ENCODE measurements around the gene ETV2. TPM values are rescaled to one million over a fixed set of nuclear protein-coding genes. Genes with fewer than 3 reads are reported as not detected.

Gene ETV2
- total RNA-seq, 1 donor from 2014 or later, result 0.68 TPM

GRCh38 chr19:35622750-35623149, 18.8 kb upstream of the ETV2 start:
- ATAC-seq (no peak), DNase-seq (ENCODE audit: missing footprints) (peak; percentile 27)
- intact Hi-C loops (cut with DNase I), result no loop called here

DNA sequence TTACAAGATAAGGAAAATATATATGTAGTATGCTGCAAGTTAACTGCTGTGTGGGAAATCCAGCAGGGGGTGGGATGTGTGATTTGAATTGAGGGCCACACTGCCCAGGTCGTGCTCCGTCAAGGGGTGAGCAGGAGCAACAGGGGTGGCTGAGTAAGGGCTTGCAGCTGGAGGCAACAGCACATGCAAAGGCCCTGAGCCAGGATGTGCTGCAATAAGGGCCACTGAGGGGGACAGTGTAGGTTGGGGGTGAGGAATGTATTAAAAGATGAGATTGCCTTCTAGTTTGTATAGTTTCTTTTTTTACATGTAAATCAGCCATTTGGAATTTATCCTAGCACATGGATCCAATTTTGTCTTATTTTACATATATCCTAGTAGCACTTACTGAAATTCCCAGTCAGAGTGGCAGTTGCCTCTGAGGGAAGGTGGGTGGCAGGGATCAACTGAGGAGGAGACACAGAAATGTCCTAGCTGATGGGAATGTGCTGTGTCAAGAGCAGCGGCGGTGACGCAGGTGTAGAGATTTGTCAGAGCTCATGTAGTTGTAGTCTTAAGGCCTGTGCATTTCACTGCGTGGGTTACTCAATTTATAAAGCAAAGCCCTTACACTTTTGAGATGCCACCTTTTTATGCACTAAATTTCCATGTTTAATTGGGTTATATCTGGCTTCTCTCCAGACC, 18.1 kb upstream of the ETV2 start:
- ATAC-seq (no peak), DNase-seq (ENCODE audit: missing footprints) (no peak)
- intact Hi-C loops (cut with DNase I), result no loop called here

- intact Hi-C loops (cut with DNase I), result loop anchor here (5.0 kb wide), 1 partner anchor 81 kb away; the partner anchor contains the start of gene TMEM147
- ATAC-seq, result no peak
- no peak for DNase-seq (ENCODE audit: missing footprints)
These were observed 13.3 kb upstream of the ETV2 start for GRCh38 chr19:35628264-35628564.

DNA sequence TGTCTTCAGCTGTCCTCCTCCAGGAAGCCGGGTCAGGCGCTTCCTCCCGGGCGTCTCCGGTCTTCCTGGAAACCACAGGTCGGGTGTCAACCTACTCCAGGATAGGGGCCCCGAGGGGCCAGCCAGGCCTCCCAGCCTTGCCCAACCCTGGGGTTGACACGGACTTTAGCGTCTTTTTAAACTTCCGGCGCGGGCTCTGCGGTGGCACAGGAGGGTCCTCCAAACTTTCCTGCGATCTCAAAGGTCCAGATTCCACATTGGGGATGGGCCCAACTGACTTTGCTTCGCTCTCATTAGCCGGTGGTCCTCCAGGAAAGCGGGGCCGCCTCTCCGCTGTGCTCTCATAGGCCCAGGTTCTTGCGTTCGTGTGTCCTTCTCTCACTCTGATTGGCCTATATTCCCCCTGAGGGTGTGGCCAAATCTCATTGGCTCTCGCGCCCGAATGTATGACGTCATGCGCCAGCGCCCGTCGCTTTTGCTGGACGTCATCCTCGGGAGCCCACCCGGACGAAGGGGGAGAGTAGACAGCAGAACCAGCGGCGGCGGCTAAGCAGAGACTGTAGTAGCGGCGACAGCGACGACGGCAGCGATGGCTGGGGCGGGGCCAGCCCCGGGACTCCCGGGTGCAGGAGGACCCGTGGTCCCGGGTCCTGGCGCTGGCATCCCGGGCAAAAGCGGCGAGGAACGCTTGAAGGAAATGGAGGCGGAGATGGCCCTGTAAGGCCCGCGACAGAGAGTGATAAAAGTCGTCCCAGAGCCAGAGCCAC, 12.8 kb upstream of the ETV2 start, which contains the start of gene RBM42:
Gene RBM42, plus strand, starts transcription at position 472 of the 767 bp plus-strand sequence. Its CDS starts 118 bp downstream, at position 590.
- DNase-seq (ENCODE audit: missing footprints), result peak; percentile 97
- ATAC-seq, result peak; percentile 100
- intact Hi-C loops (cut with DNase I), result loop anchor here (5.0 kb wide), 1 partner anchor 81 kb away; the partner anchor contains the start of gene TMEM147

- intact Hi-C loops (cut with DNase I), result loop anchor here (5.0 kb wide), 1 partner anchor 82 kb away; the partner anchor contains the start of gene TMEM147
- ATAC-seq (no peak), DNase-seq (ENCODE audit: missing footprints) (no peak)
These were observed 12.3 kb upstream of the ETV2 start for GRCh38 chr19:35629332-35629633.

DNA sequence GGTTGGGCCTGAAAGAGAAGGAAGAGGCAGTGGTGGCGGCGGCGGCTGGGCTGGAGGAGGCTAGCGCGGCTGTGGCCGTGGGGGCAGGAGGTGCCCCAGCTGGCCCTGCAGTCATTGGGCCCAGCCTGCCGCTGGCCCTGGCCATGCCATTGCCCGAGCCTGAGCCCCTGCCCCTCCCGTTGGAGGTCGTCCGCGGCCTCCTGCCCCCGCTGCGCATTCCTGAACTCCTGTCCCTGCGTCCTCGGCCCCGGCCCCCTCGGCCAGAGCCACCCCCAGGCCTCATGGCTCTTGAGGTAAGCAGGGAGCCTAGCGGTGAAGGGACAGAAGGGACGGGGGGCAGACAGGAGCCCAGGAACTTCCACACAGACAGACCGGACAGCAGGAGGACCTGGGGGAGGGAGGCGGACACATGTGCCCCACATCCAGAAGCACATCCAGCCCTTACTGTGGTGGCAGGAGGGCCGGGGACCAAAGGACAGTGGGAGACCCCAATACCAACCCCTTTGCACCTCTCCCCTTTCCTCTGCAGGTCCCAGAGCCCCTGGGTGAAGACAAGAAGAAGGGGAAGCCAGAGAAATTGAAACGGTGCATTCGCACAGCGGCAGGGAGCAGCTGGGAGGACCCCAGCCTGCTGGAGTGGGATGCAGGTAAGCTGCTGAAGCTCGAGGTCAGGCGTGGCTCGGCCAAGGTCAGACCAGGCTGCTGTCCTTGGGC, 7.7 kb upstream of the ETV2 start:
- ATAC-seq (no peak), DNase-seq (ENCODE audit: missing footprints) (peak; percentile 59)
- intact Hi-C loops (cut with DNase I), result no loop called here

GRCh38 chr19:35636651-35637050, 4.9 kb upstream of the ETV2 start:
- ATAC-seq (no peak), DNase-seq (ENCODE audit: missing footprints) (peak; percentile 34)
- intact Hi-C loops (cut with DNase I), result no loop called here

- DNase-seq (ENCODE audit: missing footprints) (peak; percentile 35), ATAC-seq (no peak)
- intact Hi-C loops (cut with DNase I), result no loop called here
These were observed 4.4 kb upstream of the ETV2 start for GRCh38 chr19:35637165-35637564.

- ATAC-seq, result no peak
- intact Hi-C loops (cut with DNase I), result no loop called here
- DNase-seq (ENCODE audit: missing footprints), result peak; percentile 34
These were observed 2.3 kb upstream of the ETV2 start for GRCh38 chr19:35639321-35639639.

GRCh38 chr19:35639863-35640262, 1.7 kb upstream of the ETV2 start:
- DNase-seq (ENCODE audit: missing footprints) (peak; percentile 33), ATAC-seq (no peak)
- intact Hi-C loops (cut with DNase I), result no loop called here

DNA sequence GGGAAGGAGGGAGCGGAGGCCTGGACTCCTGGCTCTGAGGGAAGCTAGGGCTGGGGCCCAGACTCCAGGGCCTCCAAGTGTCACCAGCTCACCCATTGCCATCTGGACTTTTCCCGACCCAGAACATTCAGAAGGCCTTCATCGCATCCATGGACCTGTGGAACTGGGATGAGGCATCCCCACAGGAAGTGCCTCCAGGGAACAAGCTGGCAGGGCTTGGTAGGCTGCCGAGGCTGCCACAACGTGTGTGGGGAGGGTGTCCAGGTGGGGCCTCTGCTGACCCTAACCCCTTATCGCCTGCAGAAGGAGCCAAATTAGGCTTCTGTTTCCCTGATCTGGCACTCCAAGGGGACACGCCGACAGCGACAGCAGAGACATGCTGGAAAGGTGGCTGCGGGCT, 767 bp downstream of the ETV2 start:
- ATAC-seq (no peak), DNase-seq (ENCODE audit: missing footprints) (peak; percentile 23)
- intact Hi-C loops (cut with DNase I), result no loop called here

DNA sequence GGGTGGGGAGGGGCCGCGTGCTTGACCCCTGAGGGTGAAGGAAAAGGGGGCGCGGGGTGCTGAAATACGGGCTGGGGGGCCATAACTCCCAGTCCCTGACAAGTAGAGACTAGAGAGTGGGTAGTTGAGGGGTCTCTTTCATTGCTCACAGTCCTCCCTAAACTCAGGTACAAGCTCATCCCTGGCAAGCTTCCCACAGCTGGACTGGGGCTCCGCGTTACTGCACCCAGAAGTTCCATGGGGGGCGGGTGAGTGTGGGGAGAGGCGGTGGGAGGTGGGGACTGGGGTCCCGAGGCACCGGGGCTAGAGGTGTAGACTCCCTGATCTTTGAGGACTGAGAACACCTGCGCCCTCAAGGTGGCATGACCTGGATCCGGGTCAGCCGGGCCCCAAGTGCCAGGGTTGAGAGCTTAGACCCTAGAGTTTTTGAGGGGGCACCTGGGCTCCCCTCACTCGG, 1.3 kb downstream of the ETV2 start:
- no peak for ATAC-seq

GRCh38 chr19:35643255-35644205, 2.0 kb downstream of the ETV2 start:
- ATAC-seq (peak; percentile 66), DNase-seq (ENCODE audit: missing footprints) (peak; percentile 93)
- intact Hi-C loops (cut with DNase I), result no loop called here

More for the DNA sequence above, 1.3 kb downstream of the ETV2 start:
- peak; percentile 33 for DNase-seq (ENCODE audit: missing footprints)
- intact Hi-C loops (cut with DNase I), result no loop called here

GRCh38 chr19:35644206-35644986, 2.9 kb downstream of the ETV2 start:
- intact Hi-C loops (cut with DNase I), result no loop called here
- peak; percentile 98 for DNase-seq (ENCODE audit: missing footprints)
- peak; percentile 93 for ATAC-seq

GRCh38 chr19:35644987-35645679, 3.6 kb downstream of the ETV2 start:
- intact Hi-C loops (cut with DNase I), result loop anchor here (5.0 kb wide), 1 partner anchor 102 kb away; the partner anchor contains the start of genes LIN37, PSENEN and U2AF1L4
- DNase-seq (ENCODE audit: missing footprints) (peak; percentile 92), ATAC-seq (peak; percentile 49)

- ATAC-seq (no peak), DNase-seq (ENCODE audit: missing footprints) (no peak)
- intact Hi-C loops (cut with DNase I), result loop anchor here (5.0 kb wide), 1 partner anchor 101 kb away; the partner anchor contains the start of genes LIN37, PSENEN and U2AF1L4
These were observed 4.4 kb downstream of the ETV2 start for GRCh38 chr19:35645680-35646511.

All from Right ventricle myocardium inferior (tissue), 1 donor.